K562 (cell line): ENCODE data around the gene MYO1H. TPM values are rescaled to one million over a fixed set of nuclear protein-coding genes. Genes with fewer than 3 reads are reported as not detected.

Experiments
- ATAC-seq: fragments of 200-7000 bp; cut with Tn5 transposase; 3 replicates; pipeline ENCODE4 v1.9.1; 2020; ENCODE audit warnings: moderate library complexity
- BruUV-seq: library from RNA; stranded (reverse); fragments of 400-500 nt; replicated peaks from 2 replicates; lab custom pipeline; 2021; lab: Mats Ljungman, UMichigan
- CTCF ChIA-PET: fragments of 300-600 bp; formaldehyde crosslinking; extraction: SDS; loops from one replicate; lab custom pipeline; 2021; ENCODE audit warnings: low intra/inter-chr PET ratio; lab: Yijun Ruan, JAX
- POLR2A ChIA-PET: fragments of 300-600, 350-650 bp; sonication (Branson Sonifier 250); formaldehyde crosslinking; extraction: SDS; loops from one replicate; lab custom pipeline; 2021; ENCODE audit warnings: antibody characterized with exemption, inconsistent platforms; lab: Yijun Ruan, JAX
- DNase-seq, 4 experiments: peaks; one replicate each; pipeline versions ENCODE4 v3.0.0 to v3.0.0-alpha.2; 2011 to 2018; ENCODE audit warnings: low spot score in 3 of 4, mixed read lengths in 3 of 4; ENCODE audit errors: extremely low read depth in 1 of 4
- FAIRE-seq: peaks from 2 replicates; lab custom pipeline; 2011; peaks lifted over from hg19 to GRCh38; lab: Jason Lieb, UNC
- H2AFZ ChIP-seq: 2 replicates; pipeline ENCODE4 v1.6.0; 2011; ENCODE audit warnings: low read depth, low read length, control low read depth, inconsistent platforms
- H3K27ac ChIP-seq: fragments of 200-600 bp; 3 replicates; pipeline ENCODE4 v1.8.0; 2011; ENCODE audit warnings: low read depth, mild to moderate bottlenecking, control low read depth, inconsistent platforms, low read length, moderate library complexity, mixed read lengths; ENCODE audit errors: extremely low read depth
- H3K27me3 ChIP-seq, 2 experiments: fragments of 300-600 bp in 1 of 2; 2 replicates in 1 of 2; 3 replicates in 1 of 2; pipeline versions ENCODE4 v1.6.0 to v1.8.0; 2011; ENCODE audit warnings: inconsistent platforms in 2 of 2, low read length in 2 of 2, mild to moderate bottlenecking in 1 of 2, mixed read lengths in 1 of 2, moderate library complexity in 1 of 2; ENCODE audit not compliant: control insufficient read depth in 2 of 2, insufficient read depth in 2 of 2
- H3K36me3 ChIP-seq: fragments of 300-600 bp; 3 replicates; pipeline ENCODE4 v1.8.0; 2011; ENCODE audit warnings: mild to moderate bottlenecking, low read length, inconsistent platforms; ENCODE audit not compliant: control insufficient read depth, insufficient read depth
- H3K4me1 ChIP-seq, 2 experiments: fragments of 200-600 bp in 1 of 2; replicated peaks in 1 of 2; 2 replicates in 1 of 2; 3 replicates in 1 of 2; pipeline versions ENCODE4 v1.5.1 to v1.8.0; 2011; ENCODE audit warnings: inconsistent platforms in 2 of 2, low read length in 2 of 2, mild to moderate bottlenecking in 1 of 2, mixed read lengths in 1 of 2, moderate library complexity in 1 of 2; ENCODE audit not compliant: control insufficient read depth in 2 of 2, insufficient read depth in 2 of 2
- H3K4me2 ChIP-seq: 2 replicates; pipeline ENCODE4 v1.6.1; 2011; ENCODE audit warnings: low read length, control low read depth, inconsistent platforms, mixed read lengths; ENCODE audit not compliant: insufficient read depth
- H3K4me3 ChIP-seq: fragments of 200-600 bp; sonication (generic), shearing (Covaris generic); 2 replicates; pipeline ENCODE4 v1.5.1; 2016; ENCODE audit warnings: control low read depth, inconsistent platforms
- H3K79me2 ChIP-seq: fragments of 200-600 bp; 3 replicates; pipeline ENCODE4 v1.8.0; 2011; ENCODE audit warnings: low read length, inconsistent platforms; ENCODE audit not compliant: control insufficient read depth, insufficient read depth
- H3K9ac ChIP-seq, 2 experiments: 2 replicates each; pipeline versions ENCODE4 v1.6.0 to v1.6.1; 2011; ENCODE audit warnings: low read depth in 2 of 2, low read length in 2 of 2, control low read depth in 1 of 2, inconsistent platforms in 1 of 2, mild to moderate bottlenecking in 1 of 2, mixed read lengths in 1 of 2; ENCODE audit not compliant: insufficient read depth in 1 of 2
- H3K9me1 ChIP-seq: one replicate; pipeline ENCODE4 v1.6.0; 2011; ENCODE audit warnings: inconsistent platforms, mild to moderate bottlenecking, low read length, moderate library complexity; ENCODE audit not compliant: control insufficient read depth, insufficient read depth
- H3K9me3 ChIP-seq: replicated peaks from 2 replicates; pipeline ENCODE4 v1.5.1; 2011; ENCODE audit warnings: low read depth, low read length, inconsistent platforms; ENCODE audit not compliant: control insufficient read depth, insufficient read depth
- H4K20me1 ChIP-seq: replicated peaks from 2 replicates; pipeline ENCODE4 v1.6.1; 2011; ENCODE audit warnings: low read length, inconsistent platforms, mixed read lengths; ENCODE audit not compliant: control insufficient read depth, insufficient read depth
- HCFC1 ChIP-seq: IDR thresholded peaks from 2 replicates; pipeline ENCODE4 v1.6.1; 2012; ENCODE audit warnings: low read depth, low read length, improper control_type of control experiment
- KDM2B ChIP-seq: fragments of 250-450 bp; sonication (Bioruptor Pico); IDR thresholded peaks from 2 replicates; pipeline ENCODE4 v1.8.0; 2021; ENCODE audit warnings: mild to moderate bottlenecking, moderate library complexity
- KDM4B ChIP-seq, 2 experiments: fragments of 450-650 bp in 1 of 2; sonication (generic) in 1 of 2; IDR thresholded peaks; 2 replicates each; pipeline ENCODE4 v1.6.1; 2016 to 2017; ENCODE audit warnings: borderline replicate concordance in 2 of 2, antibody characterized with exemption in 1 of 2, low read depth in 1 of 2, mild to moderate bottlenecking in 1 of 2
- ZBTB40 ChIP-seq, 2 experiments: fragments of 450-650 bp in 1 of 2; sonication (generic) in 1 of 2; formaldehyde crosslinking in 1 of 2; IDR thresholded peaks; 2 replicates each; pipeline versions ENCODE4 v1.7.1 to v1.9.0; 2016 to 2022; ENCODE audit warnings: inconsistent platforms in 1 of 2, mild to moderate bottlenecking in 1 of 2, missing genetic modification reagents in 1 of 2
- ZNF354B ChIP-seq: fragments of 250-450 bp; sonication (Bioruptor Pico); IDR thresholded peaks from 2 replicates; pipeline ENCODE4 v1.4.0; 2020
- WGBS: fragments of 100-300 bp; shearing (Covaris generic); methylation state at CpG from one replicate; pipeline ENCODE4 v1.1.6; 2016; ENCODE audit warnings: low coverage, mixed read lengths; ENCODE audit not compliant: insufficient coverage; ENCODE audit errors: missing lambda C conversion rate; 5-methylcytosine and 5-hydroxymethylcytosine counted together
- in situ Hi-C: fragments of 300-500 bp; cut with MboI; formaldehyde crosslinking; loops from 4 replicates; pipeline ENCODE4 v1.15.0; 2018; ENCODE audit warnings: inconsistent platforms, mixed read lengths
- intact Hi-C: fragments of 100-400 bp; cut with micrococcal nuclease; formaldehyde crosslinking; loops from 2 replicates; pipeline ENCODE4 v1.14.2; 2022
- polyA plus RNA-seq, 8 experiments: library from polyadenylated mRNA; depleted of rRNA in 4 of 8; stranded (reverse) in 5 of 8; unstranded in 3 of 8; fragments of >200 nt; fragmentation: Nextera tagmentation in 2 of 8; fragmentation: Illumina TruSeq in 1 of 8; extraction: Ambion mirVana in 2 of 8; extraction: Trizol in 1 of 8; gene quantifications; 2 replicates each; pipeline versions ENCODE4 v1.2.1 to v1.2.3, GENCODE V29; 2011 to 2014; ENCODE audit warnings: inconsistent platforms in 1 of 8, missing spikeins in 1 of 8
- total RNA-seq, 7 experiments: library from RNA; depleted of rRNA in 6 of 7; stranded (reverse); fragments of >200 nt in 6 of 7; fragmentation: Illumina TruSeq in 2 of 7; extraction: Trizol in 2 of 7; gene quantifications; 2 replicates each; pipeline versions ENCODE4 v1.2.1 to v1.2.3, GENCODE V29; 2011 to 2021; ENCODE audit warnings: low replicate concordance in 1 of 7
- TF ChIP-seq, protein P1 (sequence below): sonication (generic); formaldehyde crosslinking; IDR thresholded peaks from 2 replicates; pipeline ENCODE4 v1.8.1; 2022; ENCODE audit warnings: missing genetic modification reagents

Gene MYO1H
- total and polyA plus RNA-seq, 9 of the 15 experiments (the other 6 are each of a cell fraction or from before 2014, with no cell fraction given) = not detected

- no peaks in the 10 kb centered on the region for H3K9me1 ChIP-seq
- ChIA-PET CTCF (interaction anchor here (0.6 kb wide), 1 partner anchor 31 kb away, joined by 6 read pairs; no protein-coding TSS in a partner anchor), POLR2A (interaction anchor here (0.6 kb wide), 1 partner anchor 598 kb away, joined by 3 read pairs; no protein-coding TSS in a partner anchor)
- FAIRE-seq = no peak
- peaks cover 25 to 41% of the 10 kb centered on the region in 2 experiments for H3K27me3 ChIP-seq
- ATAC-seq = no peak
- intact Hi-C loops (no loop called here), in situ Hi-C loops (no loop called here)
- H3K4me3 ChIP-seq = no peak overlapping the region
- no peak overlapping the region for H2AFZ ChIP-seq
- H3K4me2 ChIP-seq = no peak overlapping the region
- no peaks in the 10 kb centered on the region for H3K79me2 ChIP-seq
- no peak overlapping the region for H3K27ac ChIP-seq
- H3K9me3 ChIP-seq = no peaks in the 10 kb centered on the region
- H3K9ac ChIP-seq = no peak overlapping the region
- 2% methylated on average over 10 of the region's 10 CpGs for WGBS
- H3K36me3 ChIP-seq = no peaks in the 10 kb centered on the region
- no TSS peak for BruUV-seq
- no peaks in the 10 kb centered on the region; the same call in 1 of the 2 replicates for H4K20me1 ChIP-seq
- H3K4me1 ChIP-seq = no peaks in the 10 kb centered on the region
- no peak for DNase-seq
- TF ChIP-seq, protein P1, sequence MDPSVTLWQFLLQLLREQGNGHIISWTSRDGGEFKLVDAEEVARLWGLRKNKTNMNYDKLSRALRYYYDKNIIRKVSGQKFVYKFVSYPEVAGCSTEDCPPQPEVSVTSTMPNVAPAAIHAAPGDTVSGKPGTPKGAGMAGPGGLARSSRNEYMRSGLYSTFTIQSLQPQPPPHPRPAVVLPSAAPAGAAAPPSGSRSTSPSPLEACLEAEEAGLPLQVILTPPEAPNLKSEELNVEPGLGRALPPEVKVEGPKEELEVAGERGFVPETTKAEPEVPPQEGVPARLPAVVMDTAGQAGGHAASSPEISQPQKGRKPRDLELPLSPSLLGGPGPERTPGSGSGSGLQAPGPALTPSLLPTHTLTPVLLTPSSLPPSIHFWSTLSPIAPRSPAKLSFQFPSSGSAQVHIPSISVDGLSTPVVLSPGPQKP = no peak
- TF ChIP-seq ZBTB40 (IDR thresholded peaks at IDR 0.05) (no peak), ZBTB40 (CRISPR knock-in tag; IDR thresholded peaks at IDR 0.05) (no peak), KDM2B (CRISPR knock-in tag) (no peak), KDM4B (IDR thresholded peaks at IDR 0.05; ENCODE audit: borderline replicate concordance in 2 of 2, low read depth in 1 of 2) (no peak), ZNF354B (CRISPR knock-in tag) (no peak), HCFC1 (no peak)
Measured at GRCh38 chr12:109358154-109358869, 10.6 kb downstream of the MYO1H start.
